DND-41 (cell line): Measurements from ENCODE around the gene OR14I1.

Source experiments
- CTCF ChIP-seq: IDR thresholded peaks from 2 replicates; pipeline ENCODE4 v1.5.1; 2012; ENCODE audit warnings: borderline replicate concordance, low read length, moderate library complexity, mild to moderate bottlenecking; ENCODE audit not compliant: poor library complexity, severe bottlenecking; ENCODE audit errors: extremely low read depth
- EZH2 ChIP-seq: IDR thresholded peaks from 3 replicates; pipeline ENCODE4 v1.6.1; 2012; ENCODE audit warnings: borderline replicate concordance, low read depth, mild to moderate bottlenecking, moderate library complexity, low read length, inconsistent platforms; ENCODE audit not compliant: severe bottlenecking

DNA sequence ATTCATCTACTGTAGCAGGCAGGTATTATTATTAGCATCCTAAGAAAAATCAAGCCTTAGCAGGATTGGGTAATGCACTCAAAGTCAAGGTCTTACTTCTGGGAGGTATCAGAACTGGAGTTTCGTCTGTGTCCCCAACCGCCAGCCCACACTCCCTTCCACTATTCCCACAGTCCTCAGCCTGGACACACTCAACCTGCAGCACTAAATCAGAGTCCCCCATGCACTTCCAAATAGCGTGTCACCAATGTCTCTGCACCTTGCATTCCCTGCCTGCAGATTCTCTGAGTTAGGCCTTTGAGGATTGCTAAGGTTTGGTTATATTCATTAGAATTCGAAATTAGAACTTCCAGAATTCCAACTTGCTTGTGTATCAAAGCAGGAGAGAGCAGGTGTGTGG is 49.1 kb upstream of the OR14I1 start:
- TF ChIP-seq CTCF, result no peak
- no peak for TF ChIP-seq EZH2
